GM18870 (cell line): ENCODE data around the gene RGS1.
A peak's percentile ranks its signal among the peaks of the same experiment; 100 is the strongest.

Experiments
- ATAC-seq: cut with Tn5 transposase; IDR thresholded peaks from one replicate; pipeline ENCODE4 v1.9.1; 2021; ENCODE audit warnings: moderate library complexity; ENCODE audit not compliant: unreplicated experiment

The RGS1 gene

GRCh38 chr1:192609110-192610079, 33.8 kb downstream of the RGS1 start:
- ATAC-seq: peak; percentile 99

DNA sequence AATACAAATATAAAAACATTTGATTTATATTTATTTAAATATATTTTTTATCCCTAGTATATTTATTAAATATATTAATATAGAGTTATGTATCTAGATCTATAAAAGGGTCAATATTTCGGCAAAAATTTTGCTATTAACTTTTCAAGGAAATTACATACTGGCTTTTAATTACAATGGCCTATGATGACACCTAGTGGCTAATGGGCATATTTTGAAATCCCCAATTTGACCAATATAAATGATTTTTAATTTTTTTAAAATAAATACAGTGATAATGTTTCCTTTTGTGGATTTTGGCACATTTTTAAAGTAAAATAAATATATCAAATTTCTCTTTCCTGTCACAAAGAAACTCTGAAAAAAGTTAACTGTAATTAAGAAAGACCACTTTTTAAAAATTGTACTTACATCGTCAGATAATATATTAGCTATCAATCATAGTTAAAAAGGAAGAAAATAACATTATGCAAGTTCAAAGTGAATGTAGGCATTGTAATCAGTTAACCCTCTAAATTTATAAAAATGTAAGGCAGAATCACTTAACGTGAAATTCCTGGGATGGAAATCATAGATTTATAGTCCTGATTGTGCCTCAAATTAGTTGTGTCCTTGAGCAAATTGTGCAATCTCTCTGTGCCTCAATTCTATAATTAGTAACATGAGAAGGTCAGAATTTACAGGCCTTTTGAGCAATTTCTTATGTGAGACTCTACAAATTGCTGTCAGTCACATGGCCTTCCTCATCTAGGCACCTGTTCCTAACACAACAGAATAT, 34.7 kb downstream of the RGS1 start:
- ATAC-seq: no peak

DNA sequence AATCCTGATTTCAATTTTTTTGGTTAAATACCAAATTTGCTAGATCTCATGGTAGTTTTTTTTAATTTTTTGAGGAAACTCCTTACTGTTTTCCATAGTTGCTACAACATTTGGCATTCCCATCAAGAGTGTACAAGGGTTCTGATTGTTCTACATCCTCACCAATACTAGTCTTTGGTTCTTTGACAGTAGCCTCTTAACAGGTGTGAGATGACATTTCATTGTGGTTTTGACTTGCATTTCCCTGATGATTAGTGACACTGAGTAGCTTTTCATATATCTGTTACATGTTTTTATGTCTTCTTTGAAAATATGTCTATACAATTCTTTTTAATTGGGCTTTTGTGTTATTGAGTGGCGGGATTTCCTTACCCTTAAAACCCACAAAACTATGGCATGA, 39.5 kb downstream of the RGS1 start:
- ATAC-seq: peak; percentile 75

GRCh38 chr1:192620071-192620635, 44.6 kb downstream of the RGS1 start:
- ATAC-seq: no peak

- ATAC-seq: peak; percentile 86
These were observed 51.0 kb downstream of the RGS1 start for GRCh38 chr1:192626366-192627179.

DNA sequence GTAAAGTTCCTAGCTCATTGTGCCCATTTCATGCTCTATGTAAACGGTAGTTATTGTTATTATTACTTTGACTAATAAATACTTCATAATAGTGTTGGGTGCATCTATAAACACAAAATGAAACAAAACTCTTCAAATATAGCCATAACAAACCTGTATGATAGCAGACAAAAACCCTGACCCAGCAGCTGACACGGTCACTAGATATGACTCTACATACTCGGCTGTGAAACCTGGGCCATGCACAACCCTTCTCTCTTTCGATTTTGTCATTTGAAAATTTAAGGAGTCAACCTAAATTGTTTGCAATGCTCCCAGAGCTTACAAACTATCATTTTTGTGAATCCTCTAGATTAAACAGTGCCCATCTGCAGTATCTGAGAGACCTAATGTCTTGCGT, 52.3 kb downstream of the RGS1 start:
- peak; percentile 60 for ATAC-seq

GRCh38 chr1:192628396-192629057, 53.0 kb downstream of the RGS1 start:
- ATAC-seq: no peak

- ATAC-seq: no peak
These were observed 54.0 kb downstream of the RGS1 start for GRCh38 chr1:192629612-192630011.
